HG03469 (cell line): ENCODE data around the gene HSDL1.

Experiments used
- ATAC-seq: cut with Tn5 transposase; IDR thresholded peaks from one replicate; pipeline ENCODE4 v1.9.1; 2021; ENCODE audit warnings: mild to moderate bottlenecking, moderate library complexity, moderate number of reproducible peaks; ENCODE audit not compliant: unreplicated experiment

HSDL1 gene

GRCh38 chr16:84084570-84085270 is 60.3 kb downstream of the HSDL1 start:
- ATAC-seq, result no peak

GRCh38 chr16:84082835-84083569 is 62.0 kb downstream of the HSDL1 start:
- ATAC-seq, result no peak

GRCh38 chr16:84082110-84082509 is 62.9 kb downstream of the HSDL1 start:
- no peak for ATAC-seq

GRCh38 chr16:84081446-84081989 is 63.5 kb downstream of the HSDL1 start:
- no peak for ATAC-seq

- ATAC-seq, result no peak
These were observed 64.2 kb downstream of the HSDL1 start for GRCh38 chr16:84080813-84081212.

- no peak for ATAC-seq
These were observed 64.6 kb downstream of the HSDL1 start for GRCh38 chr16:84080378-84080777.

- no peak for ATAC-seq
These were observed 65.3 kb downstream of the HSDL1 start for GRCh38 chr16:84079664-84080063.

GRCh38 chr16:84075376-84075775 is 69.6 kb downstream of the HSDL1 start:
- ATAC-seq, result no peak

GRCh38 chr16:84074721-84075120 is 70.3 kb downstream of the HSDL1 start:
- no peak for ATAC-seq
